NCI-H187 (cell line): ENCODE measurements around the gene CLCN1.
"Not testable (repeated sequence)": the region's sequence is repeated elsewhere in the genome, so short reads cannot be mapped to it uniquely, and the experiment has no call there.

Source experiments
- DNase-seq, 2 experiments: peaks; one replicate each; lab custom pipeline; 2025; lab: John Stamatoyannopoulos, UW

The CLCN1 gene

DNA sequence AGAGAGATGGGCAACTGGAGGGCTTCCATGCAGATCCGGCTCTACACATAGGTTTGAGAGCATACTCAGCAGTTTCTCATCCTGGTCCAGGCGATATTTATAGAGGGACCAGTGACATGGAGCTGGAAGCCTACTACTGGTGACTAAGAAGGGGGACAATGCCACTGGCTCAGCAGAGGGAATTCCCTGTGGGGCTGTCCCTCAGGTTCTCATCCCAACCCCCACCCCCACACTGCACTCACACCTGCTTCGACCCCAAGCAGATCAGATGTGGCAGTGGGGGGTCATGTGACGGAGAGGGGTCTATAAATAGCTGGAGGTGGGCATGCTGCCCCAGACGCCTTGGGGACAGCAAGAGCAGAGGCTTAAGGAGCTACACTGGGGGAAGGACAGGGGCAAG lies at the start of gene CLCN1:
TSS of gene CLCN1 (plus strand) at position 336 of the 400 bp plus-strand sequence. CDS start 102 bp downstream, outside the sequence.
- DNase-seq: no peak

DNA sequence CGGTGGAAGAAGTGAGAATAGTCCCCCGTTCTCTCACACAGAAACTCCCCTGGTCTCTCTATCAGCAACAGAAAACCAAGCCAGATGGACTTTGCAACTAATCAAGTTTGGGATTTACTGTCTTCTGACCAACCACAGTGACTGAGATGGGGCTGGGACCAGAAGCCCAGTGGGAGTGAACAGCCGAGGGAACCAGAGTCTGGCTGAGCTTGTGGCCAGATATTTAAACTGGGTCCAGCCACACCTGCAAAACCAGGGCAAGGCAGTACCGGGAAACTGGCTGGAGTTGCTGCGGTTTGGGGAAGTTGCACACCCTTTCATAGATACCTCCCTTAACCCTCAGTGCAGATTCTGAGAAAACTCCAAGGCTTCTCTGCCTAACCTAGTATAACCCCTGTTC lies 46.7 kb upstream of the CLCN1 start:
- DNase-seq: no peak

- no peak for DNase-seq
These were observed 44.7 kb upstream of the CLCN1 start for GRCh38 chr7:143271240-143271639.

GRCh38 chr7:143272871-143273270 lies 43.0 kb upstream of the CLCN1 start:
- DNase-seq: no peak

DNA sequence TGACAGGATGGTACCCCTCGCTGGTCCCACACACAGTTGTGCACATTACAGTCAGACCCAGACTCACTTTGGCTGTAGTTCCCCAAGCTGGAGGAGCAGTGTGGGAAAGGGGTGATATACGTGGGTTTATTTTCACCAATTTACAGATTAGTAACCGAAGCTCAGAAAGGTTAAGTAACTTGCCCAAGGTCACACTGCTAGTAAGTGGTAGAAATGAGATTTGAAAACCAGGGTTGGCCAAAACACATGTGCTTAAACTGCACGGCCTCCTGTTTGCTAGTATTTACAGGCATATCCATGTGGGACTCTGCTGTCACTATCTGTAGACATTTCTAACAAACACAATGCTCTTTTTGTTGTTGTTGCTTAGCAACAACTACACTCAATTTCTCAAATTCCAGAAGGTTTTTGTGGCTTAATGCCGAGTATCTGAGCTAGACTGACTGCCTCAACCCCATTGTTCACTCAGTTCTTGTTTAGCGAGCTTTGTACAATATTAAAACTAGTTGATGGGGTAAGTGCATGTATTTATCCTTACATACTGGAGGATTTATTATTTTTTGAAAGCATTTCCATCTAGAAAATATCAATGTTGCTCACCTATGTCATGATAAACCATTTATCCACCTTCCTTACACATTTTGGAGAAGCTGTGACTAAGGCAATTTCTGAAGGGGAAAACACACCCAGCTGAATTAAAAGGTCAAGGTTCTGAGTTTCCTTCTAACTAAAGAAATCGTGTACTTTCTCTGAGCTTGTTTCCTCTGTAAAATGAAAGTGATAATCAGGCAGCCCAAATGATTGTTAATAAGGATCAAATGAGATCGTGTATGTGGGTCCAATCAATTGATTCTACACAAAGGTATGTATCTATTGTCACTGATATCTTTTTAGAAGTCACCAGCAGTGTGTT lies 36.5 kb upstream of the CLCN1 start:
- DNase-seq: no peak

DNA sequence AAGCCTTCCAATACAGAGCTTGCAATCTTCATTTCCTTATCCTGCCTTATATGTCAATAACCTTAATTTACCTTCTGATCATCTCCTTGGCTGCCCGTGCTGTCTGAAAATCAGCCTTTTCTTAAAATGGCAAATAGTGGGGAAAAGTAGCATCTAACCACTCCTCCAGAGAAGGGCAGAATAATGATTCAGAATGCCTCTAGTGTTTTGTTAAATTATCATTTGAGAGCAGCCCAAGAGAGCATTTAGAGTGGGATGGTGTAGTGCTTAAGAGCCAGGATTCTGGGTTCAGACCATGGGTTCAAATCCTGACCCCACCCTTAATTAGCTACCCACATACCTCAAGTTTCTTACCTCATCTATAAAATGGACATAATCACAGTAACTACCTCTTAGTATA lies 35.8 kb upstream of the CLCN1 start:
- DNase-seq: no peak

- DNase-seq: no peak
These were observed 35.3 kb upstream of the CLCN1 start for GRCh38 chr7:143280566-143280965.

GRCh38 chr7:143281529-143281928 lies 34.4 kb upstream of the CLCN1 start:
- no peak for DNase-seq

DNA sequence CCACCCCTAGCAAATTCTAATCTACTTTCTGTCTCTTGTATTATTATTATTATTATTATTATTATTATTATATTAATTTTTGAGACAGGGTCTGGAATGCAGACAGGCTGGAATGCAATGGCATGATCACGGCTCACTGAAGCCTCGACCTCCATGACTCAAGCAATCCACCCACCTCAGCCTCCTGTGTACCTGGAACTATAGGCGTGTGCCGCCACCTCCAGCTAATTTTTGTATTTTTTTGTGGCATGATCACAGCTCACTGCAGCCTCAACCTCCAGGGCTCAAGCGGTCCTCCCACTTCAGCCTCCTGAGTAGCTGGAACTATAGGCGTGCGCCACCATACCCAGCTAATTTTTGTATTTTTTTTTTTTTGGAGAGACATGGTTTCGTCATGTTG lies 33.8 kb upstream of the CLCN1 start:
- no peak for DNase-seq

DNA sequence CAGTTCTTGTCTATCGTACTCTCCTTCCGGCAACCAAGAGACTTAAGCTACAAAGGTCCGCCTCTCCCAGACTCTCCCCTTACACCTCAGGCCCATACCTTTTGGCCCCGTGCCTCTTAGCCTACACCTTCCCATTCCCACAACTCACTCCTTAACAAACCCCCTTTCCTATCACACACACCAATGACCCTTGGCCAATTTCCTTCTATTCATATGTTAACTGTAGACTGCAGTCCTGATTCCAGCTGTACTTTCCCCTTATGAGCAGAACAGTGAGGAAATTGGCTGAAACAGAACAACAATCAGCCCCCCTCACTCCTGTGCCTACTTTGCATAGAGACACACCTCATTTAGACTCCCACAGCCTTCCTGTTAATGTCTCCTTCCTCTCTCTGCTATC lies 32.5 kb upstream of the CLCN1 start:
- DNase-seq: no peak

DNA sequence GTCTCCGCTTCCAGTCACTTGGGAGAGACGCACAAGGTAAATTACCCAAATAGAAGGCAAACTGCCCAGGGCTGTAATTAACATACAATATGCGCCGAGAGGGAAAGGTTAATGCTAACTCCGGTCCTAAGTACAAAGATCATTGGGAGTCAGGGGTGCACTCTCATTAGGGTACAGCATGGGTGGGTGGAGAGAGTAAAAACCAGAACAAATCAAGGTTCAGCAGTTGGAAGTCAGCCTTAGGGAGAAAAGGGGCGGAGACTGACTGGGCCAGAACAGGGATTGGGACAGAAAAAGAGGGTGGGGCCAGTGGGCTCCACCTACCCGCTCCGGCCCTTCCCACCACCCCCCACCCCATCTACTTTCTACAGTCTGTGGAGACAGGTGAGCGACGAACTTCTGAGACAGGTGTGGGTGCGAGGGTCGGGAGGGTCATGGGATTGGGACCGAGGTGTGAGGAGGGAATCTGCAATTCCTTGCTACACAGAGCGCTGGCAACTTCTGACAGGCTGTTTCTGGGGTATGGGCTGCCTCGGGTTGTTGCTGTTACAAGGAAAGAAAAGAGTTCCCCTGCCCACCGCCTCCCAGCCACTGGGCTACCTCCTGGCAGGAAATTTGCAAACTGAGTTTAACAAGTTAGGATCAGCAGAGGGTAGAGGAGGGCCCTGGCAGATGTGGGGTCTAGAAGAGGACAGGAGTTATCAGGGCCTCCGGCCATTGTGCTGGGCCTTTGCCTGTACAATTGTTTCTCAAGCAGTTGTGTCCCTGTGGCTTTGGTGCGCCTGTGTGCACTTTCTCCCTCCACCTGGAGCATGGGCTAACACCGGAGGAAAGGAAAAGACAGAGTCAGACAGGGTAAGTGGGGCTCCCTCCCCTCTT lies 31.1 kb upstream of the CLCN1 start, which contains the start of gene TMEM139:
TSS of gene TMEM139 (plus strand) at position 368 of the 879 bp plus-strand sequence. CDS start 1,000 bp downstream, outside the sequence.
- no peak for DNase-seq

- DNase-seq: no peak
These were observed 30.5 kb upstream of the CLCN1 start for GRCh38 chr7:143285470-143285778.

GRCh38 chr7:143285806-143286521 lies 29.9 kb upstream of the CLCN1 start:
- no peak for DNase-seq

GRCh38 chr7:143286522-143286890 lies 29.4 kb upstream of the CLCN1 start:
- no peak for DNase-seq

DNA sequence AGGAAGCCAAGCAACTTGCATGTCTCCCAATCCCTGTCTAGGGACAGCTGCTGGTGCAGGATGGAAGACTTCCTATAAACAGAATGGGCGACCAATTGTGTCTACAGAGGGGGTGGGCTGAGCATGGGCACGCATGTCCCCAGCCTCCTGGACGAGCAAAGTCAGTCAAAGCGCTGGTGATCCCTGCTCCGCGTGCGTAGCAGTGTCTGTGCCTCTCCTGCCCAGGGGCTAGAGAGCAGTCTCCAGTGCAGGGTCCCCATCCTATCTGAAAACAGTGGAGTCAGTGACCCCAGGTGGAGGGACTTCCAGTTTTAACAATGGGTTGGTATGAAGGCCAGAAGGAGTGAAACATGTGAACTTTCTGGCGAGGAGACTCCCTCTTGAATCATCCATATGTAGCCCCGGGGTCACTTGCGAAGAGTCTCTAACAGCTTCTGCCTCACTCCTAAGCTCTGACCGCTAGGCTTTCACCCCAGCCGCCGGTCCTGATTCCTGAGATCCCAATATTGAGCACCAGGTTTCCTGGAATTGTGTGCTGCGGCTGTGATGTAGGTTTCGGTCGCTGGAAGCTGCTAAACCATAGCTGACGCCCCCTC lies 28.5 kb upstream of the CLCN1 start:
- no peak for DNase-seq

- peak; percentile 95 to 96 for DNase-seq
These were observed 27.7 kb upstream of the CLCN1 start, which contains the start of gene CASP2 for GRCh38 chr7:143287935-143288826. TSS of gene CASP2 (plus strand) at chr7:143288351. CDS start at chr7:143288456, 105 bp downstream.

- DNase-seq: peak in 1 of 2 experiments; percentile 56
These were observed 27.1 kb upstream of the CLCN1 start for GRCh38 chr7:143288836-143289235.

DNA sequence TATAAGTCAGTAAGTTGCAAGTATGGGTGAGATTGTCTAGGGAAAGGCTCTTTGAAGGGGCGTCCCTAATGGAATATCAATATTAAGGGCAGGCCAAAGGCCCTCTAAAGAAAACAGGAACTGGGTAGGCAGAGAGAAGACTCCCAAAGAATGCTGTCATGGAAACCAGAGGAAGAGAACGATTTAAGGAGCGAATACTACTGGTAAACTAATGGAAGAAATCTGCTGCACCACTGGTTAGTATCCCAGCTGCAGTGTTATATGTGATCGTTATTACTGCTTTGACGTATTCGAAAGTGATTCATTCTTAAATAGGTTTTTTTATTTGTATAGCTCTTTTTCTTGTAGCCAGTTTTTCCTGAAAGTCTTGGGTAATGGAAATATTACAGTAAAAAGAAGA lies 26.5 kb upstream of the CLCN1 start:
- no peak for DNase-seq

- DNase-seq: not testable (repeated sequence)
These were observed 26.0 kb upstream of the CLCN1 start for GRCh38 chr7:143289888-143290287.

DNA sequence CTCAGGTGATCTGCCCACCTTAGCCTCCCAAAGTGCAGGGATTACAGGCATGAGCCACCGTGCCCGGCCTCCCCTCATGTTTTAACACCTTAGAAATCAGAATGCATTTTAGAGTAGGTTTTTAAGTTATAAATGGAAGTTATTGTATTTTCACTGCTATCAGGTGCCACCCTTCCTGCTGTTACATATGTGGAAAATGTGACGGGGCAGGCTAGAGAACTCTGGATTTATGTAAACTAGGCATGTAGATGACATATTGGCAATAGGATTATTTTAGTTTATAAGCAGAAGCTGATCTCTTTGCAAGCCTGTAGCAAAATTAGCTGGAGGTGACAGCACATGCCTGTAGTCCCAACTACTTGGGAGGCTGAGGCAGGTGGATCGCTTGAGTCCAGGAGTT lies 25.6 kb upstream of the CLCN1 start:
- DNase-seq: no peak

- no peak for DNase-seq
These were observed 23.0 kb upstream of the CLCN1 start for GRCh38 chr7:143292876-143293275.
